Stimulated activated CD4-positive, alpha-beta T cell treated with anti-CD3 and anti-CD28 coated beads, Interleukin-4, amount 100 ng/mL, for 24 hours (primary cell): Measurements from ENCODE around the gene WDR55.
"Not testable (repeated sequence)": the region's sequence is repeated elsewhere in the genome, so short reads cannot be mapped to it uniquely, and the experiment has no call there.

Experiments used
- DNase-seq: peaks from one replicate; pipeline ENCODE4 v3.0.0-alpha.2; 2020

The WDR55 gene, protein sequence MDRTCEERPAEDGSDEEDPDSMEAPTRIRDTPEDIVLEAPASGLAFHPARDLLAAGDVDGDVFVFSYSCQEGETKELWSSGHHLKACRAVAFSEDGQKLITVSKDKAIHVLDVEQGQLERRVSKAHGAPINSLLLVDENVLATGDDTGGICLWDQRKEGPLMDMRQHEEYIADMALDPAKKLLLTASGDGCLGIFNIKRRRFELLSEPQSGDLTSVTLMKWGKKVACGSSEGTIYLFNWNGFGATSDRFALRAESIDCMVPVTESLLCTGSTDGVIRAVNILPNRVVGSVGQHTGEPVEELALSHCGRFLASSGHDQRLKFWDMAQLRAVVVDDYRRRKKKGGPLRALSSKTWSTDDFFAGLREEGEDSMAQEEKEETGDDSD

GRCh38 chr5:140664359-140665119 lies at the start of gene WDR55:
TSS of gene WDR55 (plus strand) at chr5:140664904. CDS start at chr5:140664913, 9 bp downstream.
- peak; percentile 97 for DNase-seq

- DNase-seq = no peak
Observed at GRCh38 chr5:140622301-140622700, 42.4 kb upstream of the WDR55 start.

DNA sequence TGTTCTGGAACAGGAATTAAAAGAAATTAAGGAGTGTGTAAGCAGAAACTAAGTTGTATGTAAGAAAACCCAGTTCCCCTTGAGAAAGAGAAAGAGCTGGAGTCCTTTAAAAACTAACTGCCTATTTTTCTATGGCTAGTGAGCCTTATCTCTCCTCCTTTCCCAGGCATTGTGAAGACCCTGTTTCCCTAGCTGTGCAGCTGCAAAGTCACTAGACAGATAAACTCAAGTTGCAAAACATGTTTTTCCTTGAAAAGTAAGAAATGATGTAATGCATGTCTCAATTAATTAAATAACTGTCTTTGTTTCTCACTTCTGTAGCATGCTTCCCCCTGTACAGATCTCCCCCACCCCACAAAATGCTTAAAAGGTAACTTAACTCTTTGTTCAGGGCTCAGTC lies 41.6 kb upstream of the WDR55 start:
- DNase-seq = not testable (repeated sequence)

DNA sequence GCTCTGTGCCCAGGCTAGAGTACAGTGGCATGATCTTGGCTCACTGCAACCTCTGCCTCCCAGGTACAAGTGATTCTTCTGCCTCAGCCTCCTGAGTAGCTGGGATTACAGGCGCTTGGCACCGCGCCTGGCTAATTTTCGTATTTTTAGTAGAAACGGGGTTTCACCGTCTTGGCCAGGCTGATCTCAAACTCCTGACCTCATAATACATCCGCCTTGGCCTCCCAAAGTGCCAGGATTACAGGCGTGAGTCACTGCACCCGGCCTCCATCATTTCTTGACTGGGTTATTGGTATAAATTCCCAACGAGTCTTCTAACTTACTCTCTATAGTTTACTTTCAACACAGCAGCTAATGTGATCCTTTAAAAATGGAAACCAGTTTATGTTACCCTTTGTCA lies 39.8 kb upstream of the WDR55 start:
- DNase-seq = not testable (repeated sequence)

GRCh38 chr5:140627972-140628371 lies 36.7 kb upstream of the WDR55 start:
- no peak for DNase-seq

DNA sequence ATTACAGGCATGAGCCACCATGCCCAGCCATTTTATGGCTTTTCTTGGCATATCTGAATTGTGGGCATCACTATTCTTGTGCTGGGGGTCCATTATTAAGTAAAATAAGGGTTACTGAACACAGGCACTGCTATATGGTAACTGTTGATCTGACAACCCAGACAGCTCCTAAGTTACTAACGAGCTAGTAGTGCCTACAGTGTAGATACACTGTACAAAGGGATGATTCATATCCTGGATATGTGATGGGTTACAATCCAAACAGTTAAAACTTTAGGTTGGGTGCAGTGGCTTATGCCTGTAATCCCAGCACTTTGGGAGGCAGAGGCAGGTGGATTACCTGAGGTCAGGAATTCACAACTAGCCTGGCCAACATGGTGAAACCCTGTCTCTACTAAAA lies 36.0 kb upstream of the WDR55 start:
- DNase-seq = no peak

GRCh38 chr5:140630292-140631035 lies 34.2 kb upstream of the WDR55 start:
- no peak for DNase-seq

- no peak for DNase-seq
Observed at GRCh38 chr5:140631036-140631417, 33.7 kb upstream of the WDR55 start.

DNA sequence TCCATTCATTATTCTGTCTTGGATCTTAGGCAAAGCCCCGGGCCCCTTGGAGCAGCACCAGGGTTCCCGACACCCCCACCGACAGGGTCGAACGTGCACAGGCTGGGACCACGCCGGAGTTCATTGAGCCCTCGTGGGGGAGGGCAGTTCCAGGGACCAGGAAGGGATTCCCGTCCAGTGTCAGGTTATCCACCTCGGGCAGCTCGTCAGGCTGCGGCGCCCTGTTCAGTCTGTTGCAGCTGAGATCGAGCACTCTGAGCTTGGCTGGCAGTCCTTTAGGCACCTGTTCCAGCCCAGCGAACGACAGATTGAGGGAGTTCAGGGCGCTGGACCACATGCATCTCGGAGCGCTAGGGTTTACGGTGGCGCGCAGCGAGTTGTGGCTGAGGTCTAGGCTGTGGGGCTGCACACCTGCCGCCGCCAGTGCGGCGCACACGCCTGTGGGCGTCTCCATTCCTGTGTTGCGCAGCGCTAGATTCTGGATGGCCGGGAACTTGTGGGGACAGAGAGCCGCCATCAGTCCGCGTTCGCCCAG lies 32.8 kb upstream of the WDR55 start:
- DNase-seq = no peak

DNA sequence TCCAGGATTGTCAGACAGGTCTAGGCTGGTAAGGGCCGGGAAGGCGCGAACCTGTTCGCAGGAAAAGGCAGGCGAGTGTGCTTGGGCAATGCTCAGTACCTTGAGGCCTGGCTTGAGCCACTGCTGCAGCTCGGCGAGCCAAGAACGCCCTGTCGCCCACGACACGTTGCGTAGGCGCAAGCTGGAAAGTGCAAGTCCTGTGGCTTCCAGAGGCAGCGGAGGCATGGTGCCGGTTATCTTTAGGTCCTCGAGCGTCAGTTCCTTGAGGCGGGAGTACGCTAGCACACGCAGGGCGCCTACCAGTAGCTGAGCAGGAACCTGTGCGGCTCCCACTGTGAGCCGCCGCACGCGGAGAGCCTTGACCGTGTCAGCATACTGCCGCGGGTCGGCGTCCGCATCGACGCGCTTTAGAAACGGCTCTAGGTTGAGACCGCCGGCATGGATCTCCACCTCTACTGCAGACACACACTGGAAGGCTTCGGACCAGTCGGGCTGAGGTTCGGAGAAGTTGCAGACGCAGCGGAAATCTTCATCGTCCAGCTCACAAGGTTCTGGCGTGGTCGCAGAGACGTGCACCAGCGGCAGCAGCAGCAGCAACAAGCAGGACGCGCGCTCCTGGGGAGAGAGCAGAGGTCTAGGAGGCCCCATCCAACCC lies 32.2 kb upstream of the WDR55 start:
- peak; percentile 54 for DNase-seq

GRCh38 chr5:140633021-140633471 lies 31.7 kb upstream of the WDR55 start, which contains the start of gene CD14:
TSS of gene CD14 (minus strand) at chr5:140633175. CDS start at chr5:140633071, 104 bp downstream.
- peak; percentile 11 for DNase-seq

GRCh38 chr5:140633501-140633900 lies 31.2 kb upstream of the WDR55 start:
- no peak for DNase-seq

DNA sequence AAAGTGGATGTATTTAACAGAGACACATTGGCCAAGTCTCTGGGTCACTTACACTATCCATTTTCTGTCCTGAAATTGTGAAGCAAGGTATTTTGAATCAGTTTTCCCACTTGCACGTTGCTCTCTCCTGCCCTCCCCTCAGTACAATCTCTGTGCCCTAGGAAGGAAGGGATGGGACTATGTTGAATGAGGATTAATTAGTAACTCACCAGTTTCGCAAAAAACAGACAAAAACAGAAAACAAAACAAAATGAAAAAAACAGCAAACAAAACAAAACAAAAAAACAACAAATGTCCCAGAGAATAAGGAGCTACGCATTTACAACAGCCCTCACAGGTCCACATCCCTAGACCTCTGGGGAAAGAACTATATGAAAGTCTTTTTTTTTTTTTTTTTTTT lies 30.6 kb upstream of the WDR55 start:
- no peak for DNase-seq

DNA sequence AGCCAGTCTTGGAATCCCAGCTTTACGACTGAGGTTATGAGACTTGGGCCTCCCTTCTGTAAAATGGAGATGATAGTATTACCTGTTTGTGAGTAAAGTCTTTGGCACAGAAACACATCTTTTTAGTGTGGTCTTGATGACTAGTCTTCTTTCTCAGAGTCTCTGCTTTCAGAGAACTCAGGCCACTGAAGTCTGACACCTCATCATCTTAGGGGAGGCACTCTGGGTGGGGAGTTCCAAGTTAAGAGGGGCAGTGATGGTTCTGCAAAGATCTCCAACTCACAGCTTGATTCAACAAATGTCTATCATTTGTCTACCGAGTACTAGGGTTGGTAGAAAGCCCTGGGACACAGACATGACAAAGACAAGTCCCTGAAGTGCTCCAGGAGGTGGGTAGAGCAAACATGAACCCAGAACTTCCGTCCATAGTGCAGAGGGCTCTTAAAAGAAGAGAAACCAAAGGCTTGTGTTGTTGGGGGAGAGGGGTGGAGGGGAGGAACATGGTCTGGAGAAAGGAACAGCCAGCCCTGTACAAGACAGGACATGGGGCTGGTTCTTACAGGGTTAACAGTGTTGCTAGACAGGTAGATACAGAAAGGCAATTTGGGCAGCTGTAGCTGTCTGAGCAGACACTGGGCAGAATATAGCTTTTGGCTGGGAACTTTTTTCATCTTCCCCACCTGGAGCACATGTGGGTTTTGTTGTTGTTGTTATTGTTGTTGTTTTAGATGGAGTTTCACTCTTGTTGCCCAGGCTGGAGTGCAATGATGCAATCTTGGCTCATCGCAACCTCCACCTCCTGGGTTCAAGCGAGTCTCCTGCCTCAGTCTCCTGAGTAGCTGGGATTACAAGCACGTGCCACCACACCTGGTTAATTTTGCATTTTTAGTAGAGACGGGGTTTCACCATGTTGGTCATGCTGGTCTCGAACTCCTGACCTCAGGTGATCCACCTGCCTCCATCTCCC lies 29.1 kb upstream of the WDR55 start:
- DNase-seq = no peak

DNA sequence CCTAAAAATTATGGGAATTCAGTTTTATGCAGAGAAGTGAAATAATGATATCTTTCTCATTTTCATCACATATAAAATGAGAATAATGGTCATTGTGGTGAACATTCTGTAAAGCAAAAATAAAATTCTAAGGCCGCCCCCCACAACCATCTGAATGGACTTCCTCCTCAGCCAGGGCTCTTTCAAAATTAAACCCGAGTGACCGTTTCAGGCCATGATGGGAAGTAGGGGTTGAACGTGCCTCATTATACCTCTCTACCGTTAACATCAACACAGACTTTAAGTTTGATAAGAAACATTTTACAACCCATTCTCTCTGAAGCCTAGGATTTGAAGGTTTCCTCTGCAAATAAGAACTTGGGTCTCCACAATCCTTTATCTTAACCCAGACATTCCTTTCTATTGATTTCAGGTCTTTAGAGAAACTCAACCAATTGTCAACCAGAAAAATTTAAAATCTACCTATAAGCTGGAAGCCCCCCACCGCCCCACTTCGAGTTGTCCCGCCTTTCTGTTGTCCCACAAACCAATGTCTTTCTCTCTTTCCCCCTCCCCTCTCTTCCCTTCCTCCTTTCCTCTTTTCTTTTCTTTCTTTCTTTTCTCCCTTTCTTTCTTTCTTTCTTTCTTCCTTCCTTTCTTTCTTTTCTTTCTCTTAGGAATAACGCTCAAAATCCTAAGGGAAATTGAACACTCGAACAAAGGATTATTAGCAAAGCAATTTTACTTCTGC lies 27.2 kb upstream of the WDR55 start:
- DNase-seq = no peak

- DNase-seq = not testable (repeated sequence)
Observed at GRCh38 chr5:140638898-140639147, 25.9 kb upstream of the WDR55 start.

DNA sequence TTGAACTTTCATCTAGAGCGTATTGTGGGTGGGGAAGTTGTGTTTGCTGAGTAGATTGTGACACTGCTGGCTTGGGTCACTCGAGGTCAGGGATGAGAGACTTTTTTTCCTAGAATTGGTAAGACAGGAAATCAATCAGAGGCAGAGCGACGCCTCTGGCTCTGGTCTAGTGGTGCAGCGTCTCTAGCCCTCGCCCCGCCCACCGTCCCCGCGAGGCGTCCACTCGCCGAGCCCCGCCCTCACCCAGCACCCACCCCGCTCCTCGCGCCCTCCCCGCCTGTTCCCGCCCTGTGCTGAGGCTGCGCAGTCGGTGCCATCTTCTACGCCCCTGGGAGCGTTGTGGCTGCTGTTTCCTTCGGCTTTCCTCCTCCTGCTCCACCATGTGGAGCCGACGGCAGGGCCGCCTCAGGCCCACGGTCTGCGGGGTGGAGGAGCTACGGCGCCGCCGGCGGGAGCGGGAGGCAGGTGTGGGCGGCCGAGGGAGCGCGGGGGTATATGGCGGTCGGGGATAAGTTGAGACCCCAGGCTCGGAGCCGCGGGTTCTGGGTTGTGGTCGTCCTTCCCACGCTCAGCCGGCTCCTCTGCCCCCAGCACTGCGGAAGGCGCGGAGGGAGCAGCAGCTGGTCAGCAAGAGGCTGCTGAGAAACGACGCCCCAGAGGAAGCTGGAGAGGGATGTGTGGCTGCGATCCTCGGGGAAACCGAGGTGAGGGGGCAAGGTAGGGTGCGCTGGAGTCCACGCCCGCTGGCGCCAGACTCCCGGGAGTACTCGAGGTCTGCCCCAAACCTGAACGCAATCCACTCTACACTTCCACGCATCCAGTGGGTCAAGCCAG lies 25.3 kb upstream of the WDR55 start, which contains the start of gene TMCO6:
TSS of gene TMCO6 (plus strand) at position 304 of the 834 bp plus-strand sequence. CDS start at position 381, 77 bp downstream.
- peak; percentile 97 for DNase-seq

DNA sequence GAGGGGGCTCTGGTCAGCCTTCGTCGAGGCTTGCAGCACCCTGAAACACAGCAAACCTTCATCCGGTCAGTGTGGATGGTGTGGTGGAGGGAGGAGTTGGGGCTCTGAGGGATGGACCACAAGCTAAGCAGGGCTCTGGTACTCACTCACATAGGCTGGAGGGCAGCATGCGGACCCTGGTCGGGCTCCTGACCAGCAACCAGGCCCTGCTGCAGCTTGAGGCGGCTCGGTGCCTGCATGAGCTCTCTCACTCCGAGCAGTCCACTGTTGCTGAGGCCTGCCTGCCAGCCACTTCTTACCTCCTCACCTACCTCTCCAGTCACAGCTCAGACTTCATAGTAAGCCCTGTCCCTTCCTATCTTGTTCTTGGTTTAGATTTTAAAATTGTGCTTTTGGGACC lies 23.0 kb upstream of the WDR55 start:
- DNase-seq = no peak

GRCh38 chr5:140642718-140643117 lies 22.0 kb upstream of the WDR55 start:
- DNase-seq = no peak

GRCh38 chr5:140647042-140647419 lies 17.7 kb upstream of the WDR55 start:
- no peak for DNase-seq
